CD4-positive, alpha-beta T cell treated with Interleukin-21 for 1 hour (primary cell): ENCODE measurements around the gene DAG1.

Source experiments
- DNase-seq: peaks from one replicate; pipeline ENCODE4 v3.0.0-alpha.2; 2020

The DAG1 gene

DNA sequence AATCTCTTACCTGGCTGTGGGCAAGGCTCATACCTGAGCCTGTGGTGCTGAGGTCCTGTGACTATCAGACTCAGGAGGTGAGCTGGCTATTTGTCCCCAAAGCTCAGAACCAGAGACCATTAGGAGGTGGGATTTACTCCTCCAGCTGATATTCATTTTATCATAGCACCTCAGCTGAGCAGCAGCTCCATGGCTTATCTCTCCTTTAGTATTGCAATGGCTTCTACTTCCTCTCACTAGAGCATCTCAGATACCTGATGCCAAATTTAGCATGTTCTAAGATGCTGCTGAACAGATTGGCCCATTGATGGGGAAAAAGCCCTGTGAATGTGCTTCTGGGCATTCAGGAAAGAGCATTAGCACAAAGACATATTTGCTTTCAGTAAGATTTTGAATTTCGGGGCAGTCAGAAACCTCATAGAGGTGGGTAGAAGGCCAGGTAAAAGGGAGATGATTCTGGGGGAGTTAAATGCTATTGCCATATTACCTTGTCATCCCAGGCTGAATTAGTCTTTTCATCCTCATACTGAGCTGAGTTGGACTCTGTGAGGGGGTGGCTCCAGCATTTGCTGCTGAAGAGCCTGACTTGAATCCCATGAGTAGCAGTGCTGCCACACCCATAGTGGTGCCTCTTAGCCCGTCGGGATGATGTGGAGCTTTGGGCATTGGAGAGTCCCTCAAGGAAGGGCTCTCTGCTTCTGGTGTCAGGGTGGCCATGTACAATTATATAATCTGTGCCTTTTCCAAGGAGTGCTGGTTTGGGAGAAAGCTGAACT, 86.6 kb downstream of the DAG1 start:
- no peak for DNase-seq

DNA sequence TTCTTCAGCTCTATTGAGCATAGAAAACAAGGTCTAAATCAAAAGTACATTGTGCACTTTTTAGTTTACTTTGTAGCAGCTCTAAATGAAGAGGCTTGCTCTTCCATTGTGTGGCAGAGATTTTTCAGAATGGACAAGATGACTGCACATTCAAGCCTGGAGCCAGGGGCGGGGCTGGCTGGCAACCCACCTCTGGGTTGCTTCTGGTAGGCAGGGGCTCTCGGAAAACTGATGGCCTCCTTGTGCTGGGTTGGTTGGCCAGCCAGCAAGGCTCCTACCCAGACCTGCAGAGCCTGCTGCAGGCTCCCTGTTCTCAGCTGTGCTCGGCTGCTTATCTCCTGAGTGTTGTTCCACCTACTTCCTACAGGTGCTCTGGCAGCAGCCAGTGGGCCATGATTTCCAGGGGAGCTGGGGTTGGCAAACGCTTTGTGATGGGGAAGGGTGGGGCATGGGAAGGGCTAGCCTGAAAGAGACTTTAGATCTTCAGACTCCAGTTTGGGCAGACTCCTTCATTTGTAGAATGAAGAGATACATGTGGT, 93.0 kb downstream of the DAG1 start:
- no peak for DNase-seq

DNA sequence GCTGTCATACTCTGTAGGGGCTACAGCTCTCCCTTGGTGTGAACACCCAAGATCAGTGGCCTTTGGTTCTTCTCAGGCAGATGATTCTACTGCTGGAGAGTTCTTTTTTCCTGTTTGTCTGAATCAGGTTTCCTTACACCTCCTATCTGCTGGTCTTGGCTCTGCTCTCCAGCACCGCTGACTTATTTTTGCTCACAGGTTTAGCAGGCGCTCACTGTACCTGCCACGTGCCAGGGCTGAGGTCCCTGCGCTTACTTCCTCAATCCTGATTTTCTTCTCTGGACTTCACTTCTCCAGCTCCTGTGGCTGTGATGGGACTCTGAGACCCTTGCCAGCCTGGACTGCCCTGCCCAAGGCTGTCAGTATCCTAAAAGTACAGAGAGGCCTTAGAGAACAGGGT, 93.7 kb downstream of the DAG1 start:
- no peak for DNase-seq

DNA sequence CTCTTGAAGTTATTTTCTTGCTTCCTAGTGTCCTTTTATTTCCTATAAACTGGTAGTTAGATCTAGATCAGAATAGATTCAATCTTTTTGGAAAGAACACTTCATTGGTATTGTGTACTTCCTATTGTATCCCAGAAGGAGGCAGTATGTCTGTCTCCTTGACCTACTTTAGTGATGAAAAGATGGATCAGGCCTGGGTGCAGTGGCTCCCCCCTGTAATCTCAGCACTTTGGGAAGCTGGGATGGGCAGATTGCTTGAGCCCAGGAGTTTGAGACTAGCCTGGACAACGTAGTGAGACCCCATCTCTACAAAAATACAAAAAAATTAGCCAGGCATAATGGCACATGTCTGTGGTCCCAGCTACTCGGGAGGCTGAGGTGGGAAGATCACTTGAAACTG, 96.2 kb downstream of the DAG1 start:
- no peak for DNase-seq

DNA sequence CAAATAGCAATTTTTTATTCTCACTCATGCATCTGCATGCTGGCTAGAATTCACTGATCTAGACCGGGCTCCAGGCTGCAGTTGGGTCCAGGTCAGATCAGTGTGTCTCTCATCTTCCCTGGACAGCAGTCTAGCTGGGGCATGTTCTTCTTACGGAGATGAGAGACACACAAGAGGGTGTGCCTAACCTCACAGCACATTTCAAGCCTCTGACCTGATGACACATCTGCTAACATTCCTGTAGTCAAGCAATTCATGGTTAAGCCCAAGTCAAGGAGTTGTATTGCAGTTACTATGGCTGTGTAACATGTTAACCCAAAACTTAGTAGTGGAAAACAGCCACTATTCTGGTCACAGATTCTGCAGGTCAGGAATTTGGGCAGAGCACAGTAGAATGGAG, 97.3 kb downstream of the DAG1 start:
- no peak for DNase-seq

DNA sequence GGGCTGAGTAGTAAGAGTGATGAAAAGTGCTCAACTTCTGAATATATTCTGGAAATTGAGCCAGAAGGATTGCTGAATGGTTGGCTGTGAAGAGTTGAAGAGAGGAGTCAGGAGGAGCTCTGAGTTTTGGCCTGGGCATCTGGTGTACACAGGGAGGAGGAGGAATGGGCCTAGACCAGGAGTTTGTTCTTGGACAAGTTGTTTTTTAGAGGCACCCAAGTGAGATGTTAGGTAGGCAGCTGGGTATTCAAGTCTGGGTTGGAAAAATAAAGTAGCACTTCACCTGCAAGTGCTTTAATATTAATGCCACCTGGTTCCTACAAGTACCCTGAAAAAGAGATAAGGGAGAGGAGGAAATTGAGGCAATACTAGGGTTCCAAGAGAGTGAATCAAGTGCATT, 98.9 kb downstream of the DAG1 start:
- DNase-seq = no peak

DNA sequence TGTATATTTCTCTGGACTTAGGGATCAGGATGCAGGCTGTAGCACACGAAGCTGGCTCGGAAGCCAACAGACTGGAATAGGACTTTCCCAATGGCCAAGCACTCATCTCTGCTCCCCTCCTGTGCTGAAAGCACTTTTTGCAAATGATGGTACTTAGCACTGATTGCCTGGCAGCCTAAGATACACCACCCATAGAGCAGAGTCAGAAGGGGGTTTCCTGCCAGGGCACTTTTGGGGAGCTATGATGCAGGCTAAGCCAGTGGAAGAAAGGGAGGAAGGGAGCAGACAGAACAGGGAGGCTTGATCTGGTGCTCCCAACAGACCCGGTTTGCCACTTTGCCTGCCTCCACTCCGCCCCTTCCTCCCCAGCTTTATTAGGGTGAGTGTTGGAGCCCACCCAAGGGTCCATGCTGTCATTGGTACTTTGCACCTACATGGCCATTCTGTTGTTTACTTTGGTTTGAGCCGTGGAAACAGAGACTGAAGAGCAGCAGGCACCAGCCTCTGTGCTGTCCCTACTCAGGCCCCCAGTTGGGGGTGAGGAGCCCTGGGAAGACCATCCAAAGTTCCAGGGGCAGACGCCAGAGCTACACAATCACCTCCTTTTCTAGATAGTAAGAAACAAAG, 100.1 kb downstream of the DAG1 start:
- no peak for DNase-seq

DNA sequence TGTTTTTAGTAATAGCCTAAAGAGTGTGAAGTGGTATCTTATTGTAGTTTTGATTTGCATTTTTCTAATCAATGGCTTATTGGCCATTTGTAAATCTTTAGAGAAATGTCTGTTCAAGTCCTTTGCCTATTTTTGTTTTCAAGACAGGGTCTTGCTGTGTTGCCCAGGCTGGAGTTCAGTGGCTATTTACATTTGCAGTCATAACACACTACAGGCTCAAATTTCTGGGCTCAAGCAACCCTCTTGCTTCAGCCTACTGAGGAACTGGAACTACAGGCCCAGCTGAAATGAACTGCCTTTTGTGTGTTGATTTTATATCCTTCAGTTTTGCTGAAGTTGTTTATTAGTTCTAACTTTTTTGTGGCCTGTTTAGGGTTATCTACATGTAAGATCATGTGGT, 112.1 kb downstream of the DAG1 start:
- DNase-seq = no peak
